Stimulated activated CD8-positive, alpha-beta memory T cell treated with anti-CD3 and anti-CD28 coated beads, Interleukin-2, amount 100 ng/mL, for 1 hour (primary cell): ENCODE results near the gene UBE3A.

Experiments used
- DNase-seq, 2 donors: peaks; one replicate each; pipeline ENCODE4 v3.0.0-alpha.2; 2020; ENCODE audit warnings: low read depth in 2 of 2

The UBE3A gene

GRCh38 chr15:25331860-25332259 lies 107.0 kb downstream of the UBE3A start:
- DNase-seq = no peak

GRCh38 chr15:25331404-25331803 lies 107.4 kb downstream of the UBE3A start:
- no peak for DNase-seq

DNA sequence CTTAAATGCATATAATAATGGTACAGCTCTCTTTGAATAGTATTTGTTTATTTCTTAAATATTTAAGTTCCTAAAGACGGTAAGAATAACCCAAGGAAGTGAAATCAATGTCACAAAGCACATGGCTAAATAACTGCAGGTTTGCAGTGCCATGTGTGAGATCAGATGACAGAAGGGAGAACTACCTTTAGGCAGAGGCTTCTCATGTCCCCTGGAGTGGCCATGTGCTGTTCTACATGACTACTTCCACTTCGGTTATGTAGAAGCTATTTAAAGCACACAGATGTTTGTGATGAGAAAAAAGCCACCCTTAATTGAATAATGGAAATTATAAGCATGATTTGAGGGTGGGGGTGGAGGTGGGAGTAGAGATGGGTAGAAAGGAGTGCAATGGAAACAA lies 109.1 kb downstream of the UBE3A start:
- DNase-seq = no peak

DNA sequence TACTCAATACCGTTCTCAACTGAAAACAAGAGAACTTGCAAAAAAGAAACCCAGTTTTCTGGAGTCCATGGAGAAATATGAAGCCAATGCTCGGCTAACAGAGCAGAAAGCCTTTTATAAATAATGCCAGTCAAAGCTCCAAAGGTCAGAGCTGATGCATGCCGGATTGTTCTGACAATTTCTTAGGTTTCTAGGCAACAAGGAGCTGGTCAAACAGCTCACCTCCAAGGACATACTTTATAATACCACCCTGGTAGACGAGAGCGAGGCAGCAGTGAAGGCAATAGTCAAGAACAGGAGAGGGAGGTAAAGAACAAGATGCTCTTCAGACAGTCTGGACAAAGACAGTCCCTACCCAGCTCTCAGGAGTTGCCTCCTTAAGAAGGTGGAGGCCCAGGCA lies 111.1 kb downstream of the UBE3A start:
- DNase-seq = no peak

DNA sequence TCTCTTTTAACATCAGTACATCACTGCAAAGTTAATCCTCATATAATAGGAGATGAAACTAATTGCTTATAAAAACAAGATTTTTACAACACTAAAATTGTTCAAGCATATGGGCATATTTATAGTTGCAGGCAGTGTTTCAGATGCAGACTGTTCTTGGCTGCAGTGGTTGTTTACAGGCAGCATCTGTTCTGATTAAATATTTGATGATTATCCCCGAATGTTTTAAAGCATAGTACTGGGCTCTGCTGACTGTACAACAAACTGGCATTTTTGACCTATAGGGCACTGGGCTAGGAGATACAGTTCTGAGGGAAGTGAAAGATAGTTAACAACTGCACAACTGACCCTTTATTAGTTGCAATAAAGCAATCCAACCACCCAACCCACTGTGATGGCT lies 113.6 kb downstream of the UBE3A start:
- DNase-seq = no peak

DNA sequence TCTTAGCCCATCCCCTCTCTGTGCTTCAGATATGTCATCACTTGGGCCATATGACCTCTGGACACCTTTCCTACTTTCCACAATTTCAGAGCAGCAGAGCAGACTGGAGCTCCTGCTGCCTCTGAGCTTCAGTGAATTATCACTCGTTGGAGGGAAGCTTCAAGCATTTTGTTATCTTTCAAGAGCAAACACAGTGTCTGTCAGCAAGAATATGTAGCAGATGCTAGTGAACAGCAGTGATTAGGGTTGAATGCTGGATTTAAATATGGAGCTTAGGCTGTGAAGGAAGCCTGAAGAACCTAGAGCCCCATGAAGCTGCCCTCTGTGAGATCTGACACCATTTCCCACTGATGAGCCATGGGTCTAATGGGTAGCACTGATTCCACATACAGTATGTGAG lies 115.4 kb downstream of the UBE3A start:
- no peak for DNase-seq

DNA sequence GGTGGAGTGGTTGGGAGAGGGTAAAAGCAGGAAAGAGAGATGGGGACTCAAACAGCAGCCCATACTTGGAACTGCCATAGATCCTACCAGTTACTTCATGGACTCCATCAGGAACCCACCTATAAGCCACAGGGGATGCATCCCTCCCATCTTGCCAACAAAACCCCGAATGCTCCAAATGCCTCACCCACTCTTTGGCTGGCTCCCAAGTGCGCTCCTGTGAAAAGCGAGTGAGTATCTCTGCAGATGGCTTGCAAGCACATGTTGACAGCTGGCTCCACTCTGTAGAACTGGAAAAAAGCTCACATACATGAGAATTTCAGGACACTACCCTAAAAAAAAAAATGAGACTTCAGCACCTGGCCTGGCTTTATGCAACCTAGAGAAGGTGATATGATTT lies 151.0 kb downstream of the UBE3A start:
- DNase-seq = no peak
